OCI-LY1 (cell line): ENCODE measurements around the gene CACNG3.

Experiments used
- CTCF ChIP-seq: fragments of 200-600 bp; sonication (generic), shearing (Covaris generic); IDR thresholded peaks from 2 replicates; pipeline ENCODE4 v1.5.1; 2017; ENCODE audit warnings: mild to moderate bottlenecking, antibody characterized with exemption, low read length, moderate library complexity, mixed read lengths
- EZH2 ChIP-seq: fragments of 200-600 bp; sonication (generic), shearing (Covaris generic); IDR thresholded peaks from 2 replicates; pipeline ENCODE4 v1.8.0; 2017; ENCODE audit warnings: borderline replicate concordance, mixed run types, mild to moderate bottlenecking, antibody characterized with exemption, low read length, moderate library complexity, mixed read lengths

GRCh38 chr16:24315343-24315742 lies 59.2 kb downstream of the CACNG3 start:
- TF ChIP-seq CTCF (no peak), EZH2 (no peak)
